GM12878 (cell line): ENCODE measurements around the gene BICC1.

ENCODE experiments used
- ASH2L ChIP-seq: fragments of 300-600, 200-600 bp; sonication (generic); IDR thresholded peaks from 2 replicates; pipeline ENCODE4 v1.6.1; 2017; ENCODE audit warnings: low read depth, mild to moderate bottlenecking, borderline replicate concordance
- EP300 ChIP-seq, 2 experiments: fragments of 150-350 bp in 1 of 2; IDR thresholded peaks; 2 replicates each; pipeline ENCODE4 v1.6.1; 2011 to 2012; ENCODE audit warnings: low read depth in 2 of 2, low read length in 2 of 2, borderline replicate concordance in 1 of 2, improper control_type of control experiment in 1 of 2, inconsistent platforms in 1 of 2; ENCODE audit not compliant: control insufficient read depth in 1 of 2
- GABPA ChIP-seq: IDR thresholded peaks from 2 replicates; pipeline ENCODE4 v1.6.1; 2014; ENCODE audit warnings: antibody characterized with exemption, low read depth, mild to moderate bottlenecking, inconsistent platforms
- JUND ChIP-seq: IDR thresholded peaks from 2 replicates; pipeline ENCODE4 v1.6.1; 2012; ENCODE audit warnings: low read depth, mild to moderate bottlenecking, low read length, improper control_type of control experiment, moderate library complexity
- MXI1 ChIP-seq: fragments of 150-350 bp; IDR thresholded peaks from 2 replicates; pipeline ENCODE4 v1.6.1; 2011; ENCODE audit warnings: low read depth, mild to moderate bottlenecking, inconsistent platforms, low read length, improper control_type of control experiment
- NFYB ChIP-seq: IDR thresholded peaks from 2 replicates; pipeline ENCODE4 v1.6.1; 2011; ENCODE audit warnings: low read depth, mild to moderate bottlenecking, low read length, improper control_type of control experiment, moderate library complexity; ENCODE audit not compliant: insufficient read depth
- SREBF1 ChIP-seq: IDR thresholded peaks from 2 replicates; pipeline ENCODE4 v1.6.1; 2012; ENCODE audit warnings: mild to moderate bottlenecking, low read length
- TF ChIP-seq, protein P1 (sequence below), 3 experiments: IDR thresholded peaks in 2 of 3; conservative IDR thresholded peaks in 1 of 3; 2 replicates each; pipeline ENCODE4 v1.5.1; 2011; ENCODE audit warnings: low read depth in 3 of 3, low read length in 3 of 3, mild to moderate bottlenecking in 3 of 3, control low read depth in 2 of 3, moderate library complexity in 2 of 3, inconsistent platforms in 1 of 3, mixed read lengths in 1 of 3; ENCODE audit not compliant: control insufficient read depth in 2 of 3, insufficient read depth in 1 of 3; ENCODE audit errors: extremely low read depth in 1 of 3

DNA sequence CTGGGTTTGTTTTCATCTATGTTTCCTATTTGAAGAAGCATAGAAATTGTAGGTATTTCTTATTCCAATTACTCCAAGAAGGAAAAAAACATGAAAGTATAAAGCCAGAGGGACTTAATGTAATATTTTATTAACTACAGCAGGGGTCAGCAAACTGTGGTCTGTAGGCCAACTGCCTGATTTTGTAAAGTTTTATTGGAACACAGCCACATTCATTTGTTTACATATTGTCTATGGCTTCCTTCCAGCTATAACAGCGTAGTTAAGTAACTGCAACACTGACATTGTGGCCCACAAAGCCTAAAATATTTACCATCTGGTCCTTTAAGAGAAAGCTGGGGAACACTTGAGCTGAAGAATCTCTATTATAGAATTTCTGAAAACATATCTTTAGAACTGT is 306.2 kb downstream of the BICC1 start:
- TF ChIP-seq EP300 (IDR thresholded peaks at IDR 0.05; ENCODE audit: borderline replicate concordance in 1 of 2, control insufficient read depth in 1 of 2, low read depth in 2 of 2, low read length in 2 of 2), result no peak
- TF ChIP-seq MXI1, result no peak
- TF ChIP-seq ASH2L, result no peak
- TF ChIP-seq JUND, result no peak
- TF ChIP-seq, protein P1, sequence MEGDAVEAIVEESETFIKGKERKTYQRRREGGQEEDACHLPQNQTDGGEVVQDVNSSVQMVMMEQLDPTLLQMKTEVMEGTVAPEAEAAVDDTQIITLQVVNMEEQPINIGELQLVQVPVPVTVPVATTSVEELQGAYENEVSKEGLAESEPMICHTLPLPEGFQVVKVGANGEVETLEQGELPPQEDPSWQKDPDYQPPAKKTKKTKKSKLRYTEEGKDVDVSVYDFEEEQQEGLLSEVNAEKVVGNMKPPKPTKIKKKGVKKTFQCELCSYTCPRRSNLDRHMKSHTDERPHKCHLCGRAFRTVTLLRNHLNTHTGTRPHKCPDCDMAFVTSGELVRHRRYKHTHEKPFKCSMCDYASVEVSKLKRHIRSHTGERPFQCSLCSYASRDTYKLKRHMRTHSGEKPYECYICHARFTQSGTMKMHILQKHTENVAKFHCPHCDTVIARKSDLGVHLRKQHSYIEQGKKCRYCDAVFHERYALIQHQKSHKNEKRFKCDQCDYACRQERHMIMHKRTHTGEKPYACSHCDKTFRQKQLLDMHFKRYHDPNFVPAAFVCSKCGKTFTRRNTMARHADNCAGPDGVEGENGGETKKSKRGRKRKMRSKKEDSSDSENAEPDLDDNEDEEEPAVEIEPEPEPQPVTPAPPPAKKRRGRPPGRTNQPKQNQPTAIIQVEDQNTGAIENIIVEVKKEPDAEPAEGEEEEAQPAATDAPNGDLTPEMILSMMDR (IDR thresholded peaks at IDR 0.05 in 2 of 3, conservative IDR thresholded peaks at IDR 0.05 in 1 of 3; ENCODE audit: control insufficient read depth in 2 of 3, extremely low read depth in 1 of 3, insufficient read depth in 1 of 3, low read depth in 3 of 3, low read length in 3 of 3), result no peak
- TF ChIP-seq NFYB, result no peak
- no peak for TF ChIP-seq GABPA
- no peak for TF ChIP-seq SREBF1
